HEK293 (cell line): ENCODE data around the gene ZNF766.

Experiments used
- CTCF ChIA-PET: fragments of 350-600 bp; formaldehyde crosslinking; extraction: SDS; loops from one replicate; lab custom pipeline; 2021; ENCODE audit warnings: antibody characterized with exemption; lab: Yijun Ruan, JAX
- POLR2A ChIA-PET: fragments of 300-600 bp; formaldehyde crosslinking; extraction: SDS; loops from one replicate; lab custom pipeline; 2020; ENCODE audit warnings: antibody characterized with exemption, inconsistent platforms; lab: Yijun Ruan, JAX
- H3K27ac ChIP-seq: fragments of 200-500 bp; sonication (Bioruptor generic); 2 replicates; pipeline ENCODE4 v1.5.1; 2014; ENCODE audit warnings: low read depth, low read length, control low read depth, inconsistent platforms; ENCODE audit errors: extremely low read depth
- H3K36me3 ChIP-seq, 2 experiments: fragments of 200-500 bp in 1 of 2; sonication (Bioruptor generic) in 1 of 2; 1 replicate in 1 of 2; 2 replicates in 1 of 2; pipeline ENCODE4 v1.5.1; 2014 to 2017; ENCODE audit warnings: inconsistent platforms in 2 of 2, low read length in 2 of 2; ENCODE audit not compliant: control insufficient read depth in 2 of 2, insufficient read depth in 1 of 2
- H3K4me1 ChIP-seq: fragments of 200-500 bp; sonication (Bioruptor generic); 2 replicates; pipeline ENCODE4 v1.5.1; 2014; ENCODE audit warnings: mild to moderate bottlenecking, low read length, inconsistent platforms; ENCODE audit not compliant: control insufficient read depth, insufficient read depth
- H3K4me3 ChIP-seq: 2 replicates; pipeline ENCODE4 v1.5.1; 2011; ENCODE audit warnings: low read depth, mild to moderate bottlenecking, control low read depth, low read length, moderate library complexity
- H3K9me3 ChIP-seq: fragments of 200-500 bp; sonication (Bioruptor generic); 2 replicates; pipeline ENCODE4 v1.5.1; 2014; ENCODE audit warnings: low read depth, low read length, inconsistent platforms; ENCODE audit not compliant: control insufficient read depth, insufficient read depth
- BCL11A ChIP-seq: fragments of 450-650 bp; formaldehyde crosslinking; IDR thresholded peaks from 2 replicates; pipeline ENCODE4 v1.5.1; 2016; ENCODE audit warnings: low read depth, missing biosample characterization, missing genetic modification characterization
- MYNN ChIP-seq: fragments of 450-650 bp; formaldehyde crosslinking; IDR thresholded peaks from 2 replicates; pipeline ENCODE4 v1.5.1; 2016; ENCODE audit warnings: missing biosample characterization, missing genetic modification characterization, borderline replicate concordance
- MZF1 ChIP-seq: fragments of 450-650 bp; formaldehyde crosslinking; IDR thresholded peaks from 2 replicates; pipeline ENCODE4 v1.5.1; 2017; ENCODE audit warnings: missing biosample characterization, missing genetic modification characterization, borderline replicate concordance
- OVOL3 ChIP-seq: fragments of 450-650 bp; formaldehyde crosslinking; IDR thresholded peaks from 2 replicates; pipeline ENCODE4 v1.5.1; 2016; ENCODE audit warnings: missing biosample characterization, missing genetic modification characterization
- SETDB1 ChIP-seq: IDR thresholded peaks from one replicate; pipeline ENCODE4 v1.6.1; 2017; ENCODE audit warnings: mild to moderate bottlenecking, low read length, moderate library complexity, mixed read lengths; ENCODE audit not compliant: insufficient read length
- ZBTB8A ChIP-seq: fragments of 450-650 bp; formaldehyde crosslinking; IDR thresholded peaks from 2 replicates; pipeline ENCODE4 v1.5.1; 2016; ENCODE audit warnings: missing biosample characterization, missing genetic modification characterization
- ZFHX2 ChIP-seq: fragments of 450-650 bp; formaldehyde crosslinking; conservative IDR thresholded peaks from 2 replicates; pipeline ENCODE4 v1.5.1; 2016; ENCODE audit warnings: missing biosample characterization, missing genetic modification characterization
- ZFP69B ChIP-seq: fragments of 450-650 bp; formaldehyde crosslinking; IDR thresholded peaks from 2 replicates; pipeline ENCODE4 v1.5.1; 2016; ENCODE audit warnings: missing biosample characterization, missing genetic modification characterization
- ZNF133 ChIP-seq: fragments of 450-650 bp; formaldehyde crosslinking; IDR thresholded peaks from 2 replicates; pipeline ENCODE4 v1.5.1; 2016; ENCODE audit warnings: missing biosample characterization, missing genetic modification characterization
- ZNF184 ChIP-seq: fragments of 450-650 bp; IDR thresholded peaks from 2 replicates; pipeline ENCODE4 v1.5.1; 2018; ENCODE audit warnings: missing biosample characterization, mild to moderate bottlenecking, missing genetic modification characterization
- ZNF221 ChIP-seq: fragments of 450-650 bp; formaldehyde crosslinking; IDR thresholded peaks from 2 replicates; pipeline ENCODE4 v1.5.1; 2017; ENCODE audit warnings: missing biosample characterization, missing genetic modification characterization, borderline replicate concordance
- ZNF292 ChIP-seq: fragments of 450-650 bp; formaldehyde crosslinking; IDR thresholded peaks from 2 replicates; pipeline ENCODE4 v1.5.1; 2016; ENCODE audit warnings: low read depth, missing biosample characterization, missing genetic modification characterization, borderline replicate concordance
- ZNF366 ChIP-seq: fragments of 450-650 bp; formaldehyde crosslinking; conservative IDR thresholded peaks from 2 replicates; pipeline ENCODE4 v1.5.1; 2016; ENCODE audit warnings: missing biosample characterization, missing genetic modification characterization
- ZNF433 ChIP-seq: fragments of 450-650 bp; formaldehyde crosslinking; IDR thresholded peaks from 2 replicates; pipeline ENCODE4 v1.5.1; 2016; ENCODE audit warnings: missing biosample characterization, missing genetic modification characterization, low read depth
- ZNF48 ChIP-seq: fragments of 450-650 bp; formaldehyde crosslinking; IDR thresholded peaks from 2 replicates; pipeline ENCODE4 v1.5.1; 2016; ENCODE audit warnings: missing biosample characterization, missing genetic modification characterization
- ZNF544 ChIP-seq: fragments of 450-650 bp; formaldehyde crosslinking; IDR thresholded peaks from 2 replicates; pipeline ENCODE4 v1.5.0; 2017; ENCODE audit warnings: missing biosample characterization, missing genetic modification characterization
- ZNF549 ChIP-seq: fragments of 450-650 bp; IDR thresholded peaks from 2 replicates; pipeline ENCODE4 v1.5.1; 2018; ENCODE audit warnings: missing biosample characterization, missing genetic modification characterization, mild to moderate bottlenecking, inconsistent platforms, moderate library complexity
- ZNF555 ChIP-seq: fragments of 450-650 bp; formaldehyde crosslinking; conservative IDR thresholded peaks from 2 replicates; pipeline ENCODE4 v1.5.1; 2017; ENCODE audit warnings: missing biosample characterization, mild to moderate bottlenecking, missing genetic modification characterization, inconsistent platforms
- ZNF560 ChIP-seq: fragments of 450-650 bp; formaldehyde crosslinking; IDR thresholded peaks from 2 replicates; pipeline ENCODE4 v1.5.1; 2017; ENCODE audit warnings: missing biosample characterization, missing genetic modification characterization, borderline replicate concordance
- ZNF623 ChIP-seq: fragments of 450-650 bp; formaldehyde crosslinking; IDR thresholded peaks from 2 replicates; pipeline ENCODE4 v1.5.1; 2016; ENCODE audit warnings: missing biosample characterization, missing genetic modification characterization
- ZNF626 ChIP-seq: fragments of 450-650 bp; sonication (Bioruptor Pico); formaldehyde crosslinking; IDR thresholded peaks from 2 replicates; pipeline ENCODE4 v1.5.1; 2018; ENCODE audit warnings: missing biosample characterization, missing genetic modification characterization, inconsistent platforms
- ZNF654 ChIP-seq: fragments of 450-650 bp; formaldehyde crosslinking; IDR thresholded peaks from 2 replicates; pipeline ENCODE4 v1.5.1; 2016; ENCODE audit warnings: low read depth, missing biosample characterization, missing genetic modification characterization
- ZNF776 ChIP-seq: fragments of 450-650 bp; formaldehyde crosslinking; IDR thresholded peaks from 2 replicates; pipeline ENCODE4 v1.5.0; 2017; ENCODE audit warnings: missing biosample characterization, missing genetic modification characterization, borderline replicate concordance
- ZSCAN16 ChIP-seq: fragments of 450-650 bp; formaldehyde crosslinking; IDR thresholded peaks from 2 replicates; pipeline ENCODE4 v1.5.1; 2016; ENCODE audit warnings: missing biosample characterization, missing genetic modification characterization
- TF ChIP-seq, protein P1 (sequence below): fragments of 450-650 bp; formaldehyde crosslinking; optimal IDR thresholded peaks from 2 replicates; pipeline ENCODE3; 2016; ENCODE audit warnings: missing biosample characterization, mild to moderate bottlenecking, missing genetic modification characterization
- TF ChIP-seq, protein P2 (sequence below): fragments of 450-650 bp; formaldehyde crosslinking; IDR thresholded peaks from 2 replicates; pipeline ENCODE4 v1.5.1; 2017; ENCODE audit warnings: missing biosample characterization, missing genetic modification characterization
- TF ChIP-seq, protein P3 (sequence below): fragments of 450-650 bp; formaldehyde crosslinking; IDR thresholded peaks from 2 replicates; pipeline ENCODE4 v1.5.1; 2017; ENCODE audit warnings: missing biosample characterization, missing genetic modification characterization

Gene ZNF766

DNA sequence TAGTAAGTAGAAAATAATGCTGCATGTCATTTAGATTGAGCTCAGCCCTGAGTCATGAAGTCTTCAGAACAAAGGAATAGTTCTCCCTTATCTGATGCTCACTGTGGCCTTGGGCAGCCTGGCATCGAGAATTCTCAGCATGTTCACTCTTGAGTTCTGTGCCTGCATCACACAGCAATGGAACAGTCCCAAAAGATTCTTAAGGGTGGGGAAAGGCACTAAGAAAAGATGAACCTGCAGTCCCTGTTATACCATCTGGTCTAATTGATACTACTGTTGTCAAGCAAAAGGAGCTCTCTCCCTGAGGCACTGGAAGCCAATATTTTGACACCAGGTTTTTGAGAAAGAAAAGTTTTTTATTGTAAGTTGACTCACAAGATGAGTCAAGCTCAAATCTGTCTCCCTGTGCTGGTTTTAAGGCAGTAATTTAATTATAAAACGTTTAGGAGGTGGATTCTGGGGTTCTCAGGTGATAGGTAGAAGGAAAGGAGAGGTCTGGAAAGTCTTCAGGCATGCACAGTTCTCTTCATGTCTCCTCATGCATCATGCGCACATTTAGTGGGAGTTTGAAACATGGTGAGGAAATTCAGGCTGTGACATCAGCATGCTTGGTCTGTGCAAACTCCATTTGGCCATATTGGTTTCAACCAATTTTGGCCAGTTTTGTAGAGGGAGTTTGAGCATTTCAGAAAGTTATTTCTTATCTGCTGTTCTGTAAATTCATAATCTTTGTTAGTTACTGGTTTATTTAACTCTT is 38.1 kb upstream of the ZNF766 start:
- peaks cover 20 to 27% of the 10 kb centered on the region in 2 experiments for H3K36me3 ChIP-seq
- no peak overlapping the region for H3K27ac ChIP-seq
- no peaks in the 10 kb centered on the region; the same call in 1 of the 2 replicates for H3K9me3 ChIP-seq
- H3K4me3 ChIP-seq, result no peak overlapping the region
- ChIA-PET CTCF (interaction anchor here (1.7 kb wide), 1 partner anchor 92 kb away, joined by 6 read pairs; the partner anchor contains the start of gene ZNF616), POLR2A (interaction anchor here (1.8 kb wide), 1 partner anchor 42 kb away, joined by 5 read pairs; the partner anchor contains the start of gene PPP2R1A)
- TF ChIP-seq SETDB1, result no peak
- no peak for TF ChIP-seq ZNF654 (tag by site-specific recombination)
- no peak for TF ChIP-seq ZFP69B (tag by site-specific recombination)
- TF ChIP-seq, protein P1, sequence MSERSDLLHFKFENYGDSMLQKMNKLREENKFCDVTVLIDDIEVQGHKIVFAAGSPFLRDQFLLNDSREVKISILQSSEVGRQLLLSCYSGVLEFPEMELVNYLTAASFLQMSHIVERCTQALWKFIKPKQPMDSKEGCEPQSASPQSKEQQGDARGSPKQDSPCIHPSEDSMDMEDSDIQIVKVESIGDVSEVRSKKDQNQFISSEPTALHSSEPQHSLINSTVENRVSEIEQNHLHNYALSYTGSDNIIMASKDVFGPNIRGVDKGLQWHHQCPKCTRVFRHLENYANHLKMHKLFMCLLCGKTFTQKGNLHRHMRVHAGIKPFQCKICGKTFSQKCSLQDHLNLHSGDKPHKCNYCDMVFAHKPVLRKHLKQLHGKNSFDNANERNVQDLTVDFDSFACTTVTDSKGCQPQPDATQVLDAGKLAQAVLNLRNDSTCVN (tag by site-specific recombination), result no peak
- no peak for TF ChIP-seq ZNF133
- no peak for TF ChIP-seq ZFHX2 (tag by site-specific recombination)
- TF ChIP-seq ZNF433, result no peak
- TF ChIP-seq OVOL3 (tag by site-specific recombination), result no peak
- TF ChIP-seq ZNF292 (tag by site-specific recombination), result no peak
- TF ChIP-seq ZNF626 (tag by site-specific recombination), result no peak
- TF ChIP-seq ZNF48, result no peak
- TF ChIP-seq, protein P2, sequence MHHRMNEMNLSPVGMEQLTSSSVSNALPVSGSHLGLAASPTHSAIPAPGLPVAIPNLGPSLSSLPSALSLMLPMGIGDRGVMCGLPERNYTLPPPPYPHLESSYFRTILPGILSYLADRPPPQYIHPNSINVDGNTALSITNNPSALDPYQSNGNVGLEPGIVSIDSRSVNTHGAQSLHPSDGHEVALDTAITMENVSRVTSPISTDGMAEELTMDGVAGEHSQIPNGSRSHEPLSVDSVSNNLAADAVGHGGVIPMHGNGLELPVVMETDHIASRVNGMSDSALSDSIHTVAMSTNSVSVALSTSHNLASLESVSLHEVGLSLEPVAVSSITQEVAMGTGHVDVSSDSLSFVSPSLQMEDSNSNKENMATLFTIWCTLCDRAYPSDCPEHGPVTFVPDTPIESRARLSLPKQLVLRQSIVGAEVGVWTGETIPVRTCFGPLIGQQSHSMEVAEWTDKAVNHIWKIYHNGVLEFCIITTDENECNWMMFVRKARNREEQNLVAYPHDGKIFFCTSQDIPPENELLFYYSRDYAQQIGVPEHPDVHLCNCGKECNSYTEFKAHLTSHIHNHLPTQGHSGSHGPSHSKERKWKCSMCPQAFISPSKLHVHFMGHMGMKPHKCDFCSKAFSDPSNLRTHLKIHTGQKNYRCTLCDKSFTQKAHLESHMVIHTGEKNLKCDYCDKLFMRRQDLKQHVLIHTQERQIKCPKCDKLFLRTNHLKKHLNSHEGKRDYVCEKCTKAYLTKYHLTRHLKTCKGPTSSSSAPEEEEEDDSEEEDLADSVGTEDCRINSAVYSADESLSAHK, result no peak
- no peak for TF ChIP-seq ZNF549 (tag by site-specific recombination)
- TF ChIP-seq MZF1, result no peak
- no peak for TF ChIP-seq ZNF221 (tag by site-specific recombination)
- TF ChIP-seq BCL11A (tag by site-specific recombination), result no peak
- TF ChIP-seq ZNF623, result no peak
- TF ChIP-seq ZNF366 (tag by site-specific recombination), result no peak
- no peak for TF ChIP-seq ZNF555 (tag by site-specific recombination)
- no peaks in the 10 kb centered on the region for H3K4me1 ChIP-seq

DNA sequence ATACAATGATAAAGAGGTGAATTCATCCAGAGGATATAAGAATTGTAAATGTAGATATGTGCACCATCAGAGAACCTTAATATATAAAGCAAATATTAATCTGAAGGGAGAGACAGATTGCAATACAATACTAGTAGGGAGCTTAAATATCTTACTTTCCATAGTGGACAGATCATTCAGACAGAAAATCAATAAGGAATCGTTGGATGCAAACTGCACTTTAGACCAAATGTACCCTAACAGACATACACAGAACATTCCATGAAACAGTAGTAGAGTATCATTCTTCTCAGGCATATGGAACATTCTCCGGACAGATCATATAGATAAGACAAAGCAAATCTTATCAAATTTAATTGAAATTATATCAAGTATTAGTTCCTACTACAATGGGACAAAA is 35.0 kb upstream of the ZNF766 start:
- no peak for TF ChIP-seq ZNF776 (tag by site-specific recombination)
- no peak for TF ChIP-seq ZNF184
- TF ChIP-seq MYNN (tag by site-specific recombination), result no peak
- no peak for TF ChIP-seq ZNF544 (tag by site-specific recombination)
- no peak for TF ChIP-seq ZNF560
- TF ChIP-seq ZBTB8A, result no peak
- TF ChIP-seq, protein P3, sequence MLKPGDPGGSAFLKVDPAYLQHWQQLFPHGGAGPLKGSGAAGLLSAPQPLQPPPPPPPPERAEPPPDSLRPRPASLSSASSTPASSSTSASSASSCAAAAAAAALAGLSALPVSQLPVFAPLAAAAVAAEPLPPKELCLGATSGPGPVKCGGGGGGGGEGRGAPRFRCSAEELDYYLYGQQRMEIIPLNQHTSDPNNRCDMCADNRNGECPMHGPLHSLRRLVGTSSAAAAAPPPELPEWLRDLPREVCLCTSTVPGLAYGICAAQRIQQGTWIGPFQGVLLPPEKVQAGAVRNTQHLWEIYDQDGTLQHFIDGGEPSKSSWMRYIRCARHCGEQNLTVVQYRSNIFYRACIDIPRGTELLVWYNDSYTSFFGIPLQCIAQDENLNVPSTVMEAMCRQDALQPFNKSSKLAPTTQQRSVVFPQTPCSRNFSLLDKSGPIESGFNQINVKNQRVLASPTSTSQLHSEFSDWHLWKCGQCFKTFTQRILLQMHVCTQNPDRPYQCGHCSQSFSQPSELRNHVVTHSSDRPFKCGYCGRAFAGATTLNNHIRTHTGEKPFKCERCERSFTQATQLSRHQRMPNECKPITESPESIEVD (tag by site-specific recombination), result no peak
- TF ChIP-seq ZSCAN16 (tag by site-specific recombination), result no peak
- no peak for TF ChIP-seq MZF1
- TF ChIP-seq, all 188 proteins: peak for 0
- H3K4me3 ChIP-seq, result no peak overlapping the region
- H3K4me1 ChIP-seq, result no peaks in the 10 kb centered on the region
- H3K27ac ChIP-seq, result no peak overlapping the region
- H3K36me3 ChIP-seq, result no peaks in the 10 kb centered on the region; a peak in 1 of 3 replicates
- H3K9me3 ChIP-seq, result no peaks in the 10 kb centered on the region; the same call in 1 of the 2 replicates
- ChIA-PET POLR2A (interaction anchor here (1.8 kb wide), 1 partner anchor 45 kb away, joined by 4 read pairs; the partner anchor contains the start of gene PPP2R1A), CTCF (no interaction called here)
